Kidney (tissue), 22 donors: Measurements from ENCODE around the gene ERCC1. TPM values are rescaled to one million over a fixed set of nuclear protein-coding genes. Genes with fewer than 3 reads are reported as not detected.

Experiments
- DNase-seq, 5 donors: peaks; one replicate each; pipeline ENCODE4 v3.0.0-alpha.2; 2013 to 2020
- FAIRE-seq: peaks from 2 replicates; lab custom pipeline; 2012; peaks lifted over from hg19 to GRCh38; lab: Jason Lieb, UNC
- H3K27ac ChIP-seq, 2 donors: one replicate each; pipeline ENCODE4 v1.7.0; 2013; ENCODE audit warnings: low read depth in 2 of 2, low read length in 2 of 2, inconsistent platforms in 1 of 2
- H3K27me3 ChIP-seq: one replicate; pipeline ENCODE4 v1.7.1; 2013; ENCODE audit warnings: low read length, inconsistent platforms; ENCODE audit not compliant: control insufficient read depth, insufficient read depth
- H3K36me3 ChIP-seq, 3 donors: one replicate each; pipeline versions ENCODE4 v1.7.0 to v1.7.1; 2013; ENCODE audit warnings: low read length in 3 of 3, control low read depth in 1 of 3, inconsistent platforms in 1 of 3; ENCODE audit not compliant: insufficient read depth in 3 of 3, control insufficient read depth in 2 of 3
- H3K4me1 ChIP-seq, 3 donors: one replicate each; pipeline versions ENCODE4 v1.7.0 to v1.7.1; 2013; ENCODE audit warnings: low read length in 3 of 3, inconsistent platforms in 1 of 3, low read depth in 1 of 3; ENCODE audit not compliant: control insufficient read depth in 2 of 3, insufficient read depth in 2 of 3
- H3K4me3 ChIP-seq, 3 donors: one replicate each; pipeline versions ENCODE4 v1.7.0 to v1.8.1; 2013; ENCODE audit warnings: low read length in 3 of 3, control low read depth in 1 of 3, inconsistent platforms in 1 of 3
- H3K9ac ChIP-seq, 3 donors: one replicate each; pipeline versions ENCODE4 v1.7.0 to v1.7.1; 2013; ENCODE audit warnings: low read length in 3 of 3, control low read depth in 1 of 3, inconsistent platforms in 1 of 3
- H3K9me3 ChIP-seq, 3 donors: one replicate each; pipeline versions ENCODE4 v1.7.0 to v1.7.1; 2013; ENCODE audit warnings: low read length in 3 of 3, control low read depth in 1 of 3, inconsistent platforms in 1 of 3; ENCODE audit not compliant: control insufficient read depth in 2 of 3, insufficient read depth in 1 of 3
- intact Hi-C: fragments of 100-400 bp; cut with DNase I; formaldehyde crosslinking; loops from one replicate; pipeline ENCODE4 v1.11.1; 2022
- long read RNA-seq, 10 donors: library from polyadenylated mRNA in 1 of 10; unstranded in 1 of 10; transcript quantifications; one replicate each; pipeline ENCODE4 v2.0.0 and lab custom pipeline, GENCODE V29; 2021 to 2026
- polyA plus RNA-seq: library from polyadenylated mRNA; stranded (reverse); fragments of 350-450 nt; fragmentation: Illumina TruSeq; extraction: RNeasy Lipid Tissue Mini Kit (QIAGEN cat#74804); gene quantifications from one replicate; pipeline ENCODE4 v1.2.3, GENCODE V29; 2014; ENCODE audit warnings: low read depth, low replicate concordance; ENCODE audit not compliant: insufficient read depth
- total RNA-seq: library from RNA; stranded (reverse); fragmentation: NEBNext Ultra II Directional; extraction: Animal tissue kit (Norgen Biotek cat#: 25700); gene quantifications from one replicate; pipeline ENCODE4 v1.2.1, GENCODE V29; 2021
- TF ChIP-seq, protein P1 (sequence below): IDR thresholded peaks from 3 replicates; pipeline ENCODE4 v1.5.1; 2012; ENCODE audit warnings: mild to moderate bottlenecking, moderate library complexity, borderline replicate concordance; ENCODE audit not compliant: insufficient read depth; ENCODE audit errors: extremely low read depth
- donor health status: control.
- donor health status: control.
- donor health status: control.
- donor health status: control.
- donor health status: control.
- donor health status: DM: yes; HTN: yes; CAD: no.
- donor health status: Normal renal cell carcinoma (clear cell type).

Gene ERCC1
- total RNA-seq (60.8 TPM), polyA plus RNA-seq (107 TPM)
- long read RNA-seq, donor 1, transcript ERCC1-208 (10 exons, 1,453 nt): minor isoform, 6 of 17 reads
- long read RNA-seq, donor 1, transcript ERCC1-202 (10 exons, 3,828 nt): major isoform, 10 of 17 reads
- long read RNA-seq, donor 1, partial matches to known transcripts: 0 of 17 reads
- long read RNA-seq, donor 1, other reads (novel, unspliced or antisense): 0 of 17 reads
- long read RNA-seq, donor 2, transcript ERCC1-208 (10 exons, 1,453 nt): major isoform, 13 of 28 reads
- long read RNA-seq, donor 2, partial matches to known transcripts: 6 of 28 reads
- long read RNA-seq, donor 2, other reads (novel, unspliced or antisense): 0 of 28 reads
- long read RNA-seq, donor 3, transcript ERCC1-202 (10 exons, 3,828 nt): major isoform, 8 of 14 reads
- long read RNA-seq, donor 3, partial matches to known transcripts: 0 of 14 reads
- long read RNA-seq, donor 3, other reads (novel, unspliced or antisense): 0 of 14 reads
- long read RNA-seq, donor 4, transcript ERCC1-202 (10 exons, 3,828 nt): major isoform, 8 of 12 reads
- long read RNA-seq, donor 4, partial matches to known transcripts: 0 of 12 reads
- long read RNA-seq, donor 4, other reads (novel, unspliced or antisense): 0 of 12 reads
- long read RNA-seq, donor 5, partial matches to known transcripts: 0 of 3 reads
- long read RNA-seq, donor 5, other reads (novel, unspliced or antisense): 0 of 3 reads
- long read RNA-seq, donor 6, transcript ERCC1-202 (10 exons, 3,828 nt): major isoform, 13 of 49 reads
- long read RNA-seq, donor 6, transcript ERCC1-208 (10 exons, 1,453 nt): minor isoform, 5 of 49 reads
- long read RNA-seq, donor 6, partial matches to known transcripts: 23 of 49 reads
- long read RNA-seq, donor 6, other reads (novel, unspliced or antisense): 5 of 49 reads
- long read RNA-seq, donor 7, transcript ERCC1-208 (10 exons, 1,453 nt): minor isoform, 5 of 54 reads
- long read RNA-seq, donor 7, transcript ERCC1-202 (10 exons, 3,828 nt): major isoform, 14 of 54 reads
- long read RNA-seq, donor 7, partial matches to known transcripts: 18 of 54 reads
- long read RNA-seq, donor 7, other reads (novel, unspliced or antisense): 17 of 54 reads
- long read RNA-seq, donor 8, transcript ERCC1-202 (10 exons, 3,828 nt): major isoform, 10 of 14 reads
- long read RNA-seq, donor 8, partial matches to known transcripts: 0 of 14 reads
- long read RNA-seq, donor 8, other reads (novel, unspliced or antisense): 0 of 14 reads
- long read RNA-seq, donor 9, transcript ERCC1-202 (10 exons, 3,828 nt): major isoform, 9 of 11 reads
- long read RNA-seq, donor 9, partial matches to known transcripts: 0 of 11 reads
- long read RNA-seq, donor 9, other reads (novel, unspliced or antisense): 0 of 11 reads
- long read RNA-seq, donor 10, transcript ERCC1-202 (10 exons, 3,828 nt): major isoform, 9 of 16 reads
- long read RNA-seq, donor 10, partial matches to known transcripts: 0 of 16 reads
- long read RNA-seq, donor 10, other reads (novel, unspliced or antisense): 0 of 16 reads

DNA sequence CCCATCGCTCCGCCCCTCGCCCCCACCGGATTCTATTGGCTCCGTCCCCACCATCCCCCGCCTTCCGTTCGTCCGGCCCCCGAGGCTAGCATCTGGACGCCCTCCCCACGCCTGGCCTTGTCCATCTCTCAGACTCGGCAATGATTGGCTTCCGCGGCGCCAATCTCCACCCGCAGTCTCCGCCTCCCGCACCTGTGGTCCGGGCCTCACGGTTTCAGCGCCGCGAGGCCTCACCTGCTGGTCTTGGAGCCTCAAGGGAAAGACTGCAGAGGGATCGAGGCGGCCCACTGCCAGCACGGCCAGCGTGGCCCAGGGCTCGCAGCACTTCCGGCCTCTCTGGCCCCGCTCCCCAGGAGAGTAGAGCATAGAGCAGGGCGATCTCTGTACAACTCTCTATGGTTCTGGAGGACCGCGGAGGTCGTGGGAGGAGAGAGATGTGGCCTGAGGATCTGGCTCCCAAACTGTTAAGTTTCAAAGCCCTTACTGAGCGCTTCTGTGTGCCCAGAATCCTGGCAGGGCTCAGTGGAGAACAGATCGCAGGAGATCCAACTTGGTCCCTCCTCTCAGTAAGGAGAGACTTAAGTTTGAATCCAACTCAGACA is at the start of gene ERCC1:
Gene ERCC1, minus strand, starts transcription at position 329 of the 602 bp plus-strand sequence. CDS start 543 bp downstream, outside the sequence.
- intact Hi-C loops: no loop called here
- Histone ChIP-seq H3K27me3 (no peaks in the 10 kb centered on the region), H3K36me3 (peaks cover 0 to 6% (median 0%) of the 10 kb centered on the region in 3 donors), H3K9ac (peak within 1 kb of the TSS; percentile 40 to 92 (median 85)), H3K4me3 (peak within 1 kb of the TSS; percentile 73 to 83 (median 74)), H3K9me3 (no peaks in the 10 kb centered on the region), H3K4me1 (peaks cover 0 to 19% (median 0%) of the 10 kb centered on the region in 3 donors), H3K27ac (peak within 1 kb of the TSS; percentile 97)
- DNase-seq (peak; percentile 98 to 99 (median 98)), FAIRE-seq (peak; percentile 42)
- TF ChIP-seq, protein P1, sequence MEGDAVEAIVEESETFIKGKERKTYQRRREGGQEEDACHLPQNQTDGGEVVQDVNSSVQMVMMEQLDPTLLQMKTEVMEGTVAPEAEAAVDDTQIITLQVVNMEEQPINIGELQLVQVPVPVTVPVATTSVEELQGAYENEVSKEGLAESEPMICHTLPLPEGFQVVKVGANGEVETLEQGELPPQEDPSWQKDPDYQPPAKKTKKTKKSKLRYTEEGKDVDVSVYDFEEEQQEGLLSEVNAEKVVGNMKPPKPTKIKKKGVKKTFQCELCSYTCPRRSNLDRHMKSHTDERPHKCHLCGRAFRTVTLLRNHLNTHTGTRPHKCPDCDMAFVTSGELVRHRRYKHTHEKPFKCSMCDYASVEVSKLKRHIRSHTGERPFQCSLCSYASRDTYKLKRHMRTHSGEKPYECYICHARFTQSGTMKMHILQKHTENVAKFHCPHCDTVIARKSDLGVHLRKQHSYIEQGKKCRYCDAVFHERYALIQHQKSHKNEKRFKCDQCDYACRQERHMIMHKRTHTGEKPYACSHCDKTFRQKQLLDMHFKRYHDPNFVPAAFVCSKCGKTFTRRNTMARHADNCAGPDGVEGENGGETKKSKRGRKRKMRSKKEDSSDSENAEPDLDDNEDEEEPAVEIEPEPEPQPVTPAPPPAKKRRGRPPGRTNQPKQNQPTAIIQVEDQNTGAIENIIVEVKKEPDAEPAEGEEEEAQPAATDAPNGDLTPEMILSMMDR: no peak

- TF ChIP-seq, protein P1: no peak
- no peak overlapping the region for H3K4me3 ChIP-seq
- peaks cover 0 to 28% (median 5%) of the 10 kb centered on the region in 3 donors for H3K4me1 ChIP-seq
- no peak for DNase-seq
- no peak overlapping the region for H3K9ac ChIP-seq
- H3K27ac ChIP-seq: no peak overlapping the region
- no peaks in the 10 kb centered on the region for H3K36me3 ChIP-seq
- H3K27me3 ChIP-seq: peaks cover 22% of the 10 kb centered on the region
- no peaks in the 10 kb centered on the region for H3K9me3 ChIP-seq
- no peak for FAIRE-seq
- intact Hi-C loops: no loop called here
Measured at GRCh38 chr19:45473367-45473681, 49.6 kb upstream of the ERCC1 start.
